Vagina (tissue), 2 donors: ENCODE measurements around the gene TEKTIP1.

ENCODE experiments used
- CTCF ChIP-seq, 3 experiments: fragments of 450-650 bp in 2 of 3; fragments of 200-600 bp in 1 of 3; sonication (generic) in 1 of 3; IDR thresholded peaks; one replicate each; pipeline ENCODE4 v1.5.1; 2017 to 2019; ENCODE audit warnings: antibody characterized with exemption in 3 of 3, mild to moderate bottlenecking in 2 of 3, moderate library complexity in 2 of 3
- POLR2A ChIP-seq, 2 donors: fragments of 450-650 bp; IDR thresholded peaks; one replicate each; pipeline ENCODE4 v1.6.1; 2017; ENCODE audit warnings: antibody characterized with exemption in 2 of 2, mild to moderate bottlenecking in 2 of 2, moderate library complexity in 2 of 2
- POLR2AphosphoS5 ChIP-seq, 2 donors: sonication (generic); formaldehyde crosslinking; IDR thresholded peaks; one replicate each; pipeline ENCODE4 v1.9.0; 2017; ENCODE audit warnings: antibody characterized with exemption in 2 of 2, mild to moderate bottlenecking in 2 of 2, low read depth in 1 of 2; ENCODE audit not compliant: insufficient read depth in 1 of 2

GRCh38 chr19:3535981-3536380 lies 3.0 kb upstream of the TEKTIP1 start:
- no peak for TF ChIP-seq CTCF (IDR thresholded peaks at IDR 0.05)
- TF ChIP-seq POLR2A (IDR thresholded peaks at IDR 0.05) = no peak
- no peak for TF ChIP-seq POLR2AphosphoS5 (IDR thresholded peaks at IDR 0.05; ENCODE audit: insufficient read depth in 1 of 2, low read depth in 1 of 2)
